Myocyte (in vitro differentiated cells): ENCODE data around the gene CPED1. TPM values are rescaled to one million over a fixed set of nuclear protein-coding genes. Genes with fewer than 3 reads are reported as not detected.

Experiments used
- DNase-seq: peaks from one replicate; pipeline ENCODE4 v3.0.0-alpha.2; 2012; ENCODE audit warnings: low read depth
- polyA plus RNA-seq: library from polyadenylated mRNA; unstranded; fragments of >200 nt; gene quantifications from one replicate; pipeline ENCODE4 v1.2.1, GENCODE V29; 2012; ENCODE audit warnings: missing spikeins
- total RNA-seq: library from RNA; depleted of rRNA; stranded (reverse); fragments of >200 nt; gene quantifications from 2 replicates; pipeline ENCODE4 v1.2.3, GENCODE V29; 2014

The CPED1 gene
- total RNA-seq: 19.3 and 26.5 TPM in 2 replicates
- polyA plus RNA-seq: 9.3 TPM

DNA sequence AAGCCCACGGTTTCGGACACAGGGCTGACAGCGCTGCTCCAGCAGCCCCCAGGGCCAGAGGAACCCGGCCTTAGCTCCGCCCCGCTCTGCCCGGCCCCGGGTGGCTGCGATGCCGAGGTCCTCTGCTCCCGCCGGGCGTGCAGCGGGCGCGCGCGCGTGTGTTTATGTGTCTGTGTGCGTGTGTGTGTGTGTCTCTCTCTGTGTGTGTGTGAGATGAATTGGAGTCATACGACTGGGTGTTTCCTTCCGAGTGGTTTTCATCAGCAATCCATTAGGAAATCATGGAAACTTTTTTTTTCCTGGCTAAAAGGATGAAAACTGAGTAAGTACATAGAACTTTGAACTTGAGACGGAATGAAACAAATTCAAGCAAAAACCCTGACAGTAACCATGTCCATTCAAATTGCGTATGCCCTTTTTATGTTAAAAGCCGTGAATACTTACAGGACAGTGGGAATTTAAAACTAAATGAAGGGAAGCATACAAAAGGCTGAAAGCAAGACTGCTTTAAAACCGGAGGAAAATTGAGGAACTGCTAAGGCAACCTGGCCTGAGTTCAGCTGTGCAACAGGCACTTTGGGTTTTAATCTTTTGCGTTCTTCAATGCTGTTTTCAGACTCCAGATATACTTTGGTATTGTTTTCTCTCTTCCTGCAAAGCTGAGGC, at the start of gene CPED1:
Gene CPED1 (plus strand): TSS at position 121 of the 666 bp plus-strand sequence. CDS start 911 bp downstream, outside the sequence.
- DNase-seq: peak; percentile 85

DNA sequence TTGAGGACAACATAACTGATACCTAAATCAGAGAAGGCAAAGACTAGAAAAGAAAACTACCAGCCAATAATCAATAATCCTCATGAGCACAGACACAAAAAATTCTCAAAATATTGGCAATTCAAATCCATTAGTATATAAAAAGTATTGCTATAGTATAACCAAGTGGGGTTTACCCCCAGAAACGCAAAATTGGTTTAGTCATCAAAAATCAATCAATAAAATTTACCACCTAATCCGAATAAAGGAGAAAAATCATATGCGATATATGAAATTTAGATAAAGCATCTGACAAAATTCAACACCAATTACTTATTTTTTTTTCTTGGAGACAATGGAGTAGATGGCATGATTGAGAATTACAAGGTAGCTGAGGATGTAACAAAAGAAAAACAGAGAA, 49.2 kb upstream of the CPED1 start:
- no peak for DNase-seq

DNA sequence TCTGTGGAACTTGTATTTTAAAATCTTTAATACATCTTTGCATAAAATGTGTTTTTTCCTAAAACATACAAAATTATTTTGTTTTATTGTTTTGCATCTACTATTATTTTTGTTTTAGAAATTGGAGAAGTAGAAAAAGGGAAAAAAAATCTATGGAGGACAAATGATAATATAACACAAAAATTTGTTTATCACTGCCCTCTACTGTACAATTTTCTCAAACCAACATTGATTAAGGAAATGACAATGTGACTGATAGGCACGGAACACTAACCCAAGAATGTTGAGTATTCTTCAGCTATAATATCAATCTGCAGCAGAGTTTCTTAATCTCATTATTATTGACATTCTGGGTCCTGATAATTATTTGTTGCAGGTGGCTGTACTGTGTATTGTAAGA, 47.4 kb upstream of the CPED1 start:
- peak; percentile 48 for DNase-seq

DNA sequence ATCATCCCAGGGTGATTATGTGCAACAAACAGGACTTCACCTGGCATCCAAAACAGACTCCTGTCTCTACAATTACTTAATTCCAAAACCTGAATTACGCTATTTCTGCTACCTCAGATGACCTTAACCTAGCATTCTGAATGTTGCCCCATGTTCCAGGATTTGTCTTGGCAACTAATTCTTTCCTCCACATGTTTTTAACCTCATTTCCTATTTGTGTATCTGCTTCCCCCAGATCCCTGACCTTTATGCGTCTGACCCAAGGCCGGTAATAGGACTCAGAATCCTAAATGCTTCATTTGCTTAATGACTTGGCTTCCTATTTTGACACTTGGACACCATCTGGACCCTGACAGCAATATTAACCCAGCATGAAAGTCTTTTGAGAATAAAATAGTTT, 46.7 kb upstream of the CPED1 start:
- DNase-seq: no peak

DNA sequence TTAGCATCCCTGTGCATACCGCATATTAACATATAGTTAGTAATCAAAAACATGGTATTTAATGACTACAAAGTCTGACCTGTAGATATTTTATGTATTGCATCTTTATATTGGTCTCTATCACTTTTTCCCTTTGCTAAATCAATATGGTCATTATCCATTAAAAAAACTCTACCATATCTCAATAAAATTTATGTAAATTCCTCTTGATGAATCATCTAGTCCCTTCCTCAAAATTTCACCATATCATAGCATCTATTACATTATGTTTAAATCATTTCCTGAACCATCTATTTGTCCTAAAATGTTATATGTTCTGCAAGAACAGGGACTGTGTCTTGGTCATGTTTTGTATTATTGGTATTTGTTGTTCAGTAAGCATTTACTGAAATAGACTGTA, 45.6 kb upstream of the CPED1 start:
- DNase-seq: no peak

DNA sequence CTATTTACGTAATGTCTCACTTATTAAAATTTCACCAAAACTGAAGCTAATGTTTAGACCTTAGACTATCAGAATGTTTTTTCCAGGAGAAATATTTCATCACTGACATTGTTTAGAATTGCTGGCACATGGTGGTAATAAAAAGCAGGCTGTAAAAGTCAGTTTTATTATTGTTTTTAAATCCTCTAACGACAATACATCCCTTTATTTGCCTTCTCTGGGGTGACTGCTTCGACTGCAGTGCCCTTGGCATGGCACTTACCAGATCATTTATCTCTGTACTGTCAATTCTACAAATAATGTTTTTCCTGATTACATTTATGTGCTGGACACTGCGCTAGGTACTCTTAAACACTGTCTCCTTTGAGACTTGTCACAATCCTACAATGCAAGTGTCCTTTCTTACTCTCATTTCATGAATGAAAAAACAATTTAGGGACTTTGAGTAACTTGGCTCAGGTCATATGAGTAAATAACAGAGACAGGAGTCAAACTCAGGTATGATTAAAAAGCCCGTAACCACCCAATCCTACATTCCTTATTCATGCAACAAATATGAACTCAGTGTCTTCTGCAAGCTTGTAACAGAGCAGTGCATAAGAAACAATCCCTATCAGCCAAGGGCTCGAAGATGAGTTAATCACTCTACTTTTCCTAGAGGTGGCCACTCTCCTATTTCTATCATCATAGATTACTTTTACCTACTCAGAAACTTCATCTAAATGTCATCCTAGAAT, 43.5 kb upstream of the CPED1 start:
- DNase-seq: no peak

DNA sequence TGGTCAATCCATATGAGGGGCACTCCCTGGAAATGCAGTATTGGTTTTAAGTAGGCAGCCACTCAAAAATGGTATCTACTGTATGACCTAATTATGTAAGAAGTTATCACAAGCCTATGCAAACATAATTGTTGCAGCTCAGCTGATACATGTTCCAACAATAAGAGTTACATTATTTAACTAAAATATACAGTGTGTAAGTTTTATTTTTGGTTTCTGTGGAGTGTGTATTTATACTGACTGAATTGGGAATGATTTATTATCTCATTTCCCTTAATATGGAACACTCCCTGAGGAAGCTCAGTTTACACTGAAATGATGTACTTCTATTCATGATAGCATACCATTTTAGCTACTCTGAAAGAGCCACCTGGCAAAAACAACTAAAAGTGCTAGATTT, 40.5 kb upstream of the CPED1 start:
- no peak for DNase-seq

DNA sequence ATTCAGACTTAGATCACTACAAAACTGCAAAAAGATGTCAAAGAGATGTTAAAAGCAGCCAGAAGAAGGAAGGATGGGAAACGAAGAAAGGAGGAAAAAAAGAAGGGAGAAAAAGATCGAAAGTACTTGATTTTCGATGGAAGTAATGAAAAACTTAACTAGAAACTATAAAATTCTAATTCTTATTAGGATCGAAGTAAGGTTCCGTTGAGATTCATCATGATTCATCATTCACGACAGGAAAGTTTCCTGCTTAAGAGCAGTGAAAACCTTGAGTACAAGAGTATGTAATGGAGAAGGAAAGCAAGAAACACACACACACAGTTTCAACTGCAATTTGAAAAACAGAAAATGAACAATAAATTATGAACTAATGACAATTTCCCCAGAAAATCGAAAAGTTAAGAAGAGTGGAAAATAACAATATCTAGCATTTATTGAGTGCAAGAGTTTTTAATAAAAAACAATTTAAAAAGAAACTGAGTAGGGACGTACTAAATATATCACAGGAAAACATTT, 39.1 kb upstream of the CPED1 start:
- DNase-seq: no peak

DNA sequence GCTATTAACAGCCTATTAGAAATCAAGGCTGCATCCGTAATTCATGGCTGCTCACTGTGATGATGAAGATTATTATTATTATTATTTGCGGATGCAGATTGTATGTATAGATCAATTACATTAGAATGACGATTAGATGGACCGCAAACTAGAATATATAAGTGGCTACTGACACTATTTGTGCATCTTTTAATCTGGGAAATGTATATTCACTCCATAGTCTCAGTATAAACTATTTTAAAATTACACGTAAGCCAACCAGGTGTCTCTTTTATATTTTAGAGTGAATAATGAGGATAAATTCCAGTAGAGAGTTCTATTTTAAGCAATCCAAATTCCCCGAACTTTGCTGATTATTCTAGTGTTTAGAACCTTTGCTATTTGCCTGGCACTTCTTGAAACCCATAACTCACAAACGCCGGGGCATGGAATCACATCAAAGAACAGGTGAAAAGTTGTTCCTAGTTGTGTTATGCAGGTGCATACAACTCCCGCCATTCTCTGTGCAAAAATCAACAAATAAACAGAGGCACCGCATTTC, 38.4 kb upstream of the CPED1 start:
- no peak for DNase-seq

DNA sequence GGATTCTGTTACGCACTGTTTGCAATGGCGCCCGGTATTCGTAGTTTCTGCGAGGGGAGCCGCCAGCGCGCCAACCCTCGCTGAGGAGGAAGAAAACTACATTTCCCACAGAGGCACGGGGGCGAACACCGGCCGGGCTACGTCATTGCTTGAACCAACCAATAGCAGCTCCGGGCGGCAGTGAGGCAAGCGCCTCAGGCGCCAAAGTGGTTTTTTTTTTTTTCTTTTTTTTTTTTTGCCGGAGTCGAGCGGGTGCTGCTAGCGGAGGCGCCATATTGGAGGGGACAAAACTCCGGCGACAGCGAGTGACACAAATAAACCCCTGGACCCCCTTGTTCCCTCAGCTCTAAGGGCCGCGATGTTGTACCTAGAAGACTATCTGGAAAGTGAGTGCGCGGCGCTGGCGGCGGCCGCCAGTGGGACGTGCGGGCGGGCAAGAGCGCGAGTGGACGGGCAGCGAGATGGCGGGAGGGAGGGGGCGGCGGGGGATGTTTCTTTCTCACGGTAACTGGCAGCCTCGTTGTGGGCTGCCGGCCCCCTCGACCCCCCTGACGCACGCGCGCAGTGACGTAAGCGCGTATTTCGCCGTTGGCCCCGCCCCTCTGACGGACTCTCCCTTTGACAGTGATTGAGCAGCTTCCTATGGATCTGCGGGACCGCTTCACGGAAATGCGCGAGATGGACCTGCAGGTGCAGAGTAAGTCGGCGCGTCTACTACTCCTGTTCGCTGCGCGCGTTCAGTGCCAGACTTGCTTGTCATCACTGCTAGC, 37.8 kb upstream of the CPED1 start, which contains the start of gene ING3:
Gene ING3 (plus strand): TSS at position 239 of the 770 bp plus-strand sequence. CDS start 120 bp downstream, at position 359.
- peak; percentile 99 for DNase-seq

DNA sequence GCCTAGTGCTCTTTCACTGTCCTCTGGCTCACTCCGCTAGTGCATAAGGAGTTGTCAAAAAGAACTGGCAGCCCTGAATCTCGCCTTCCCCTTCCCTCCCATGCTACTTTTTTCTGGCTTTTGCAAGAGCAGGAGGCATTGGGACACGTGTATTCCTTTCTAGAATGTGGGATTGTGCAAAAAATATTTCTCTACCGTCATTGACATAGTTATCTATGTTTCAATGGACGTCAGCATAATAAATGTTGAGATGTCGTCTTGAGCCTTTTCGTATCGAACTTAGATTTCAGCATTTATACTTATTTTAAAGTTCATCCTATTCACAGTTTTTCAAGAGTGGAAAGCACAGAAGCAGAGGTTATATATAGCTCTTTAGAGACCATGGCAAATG, 37.2 kb upstream of the CPED1 start:
- DNase-seq: no peak

DNA sequence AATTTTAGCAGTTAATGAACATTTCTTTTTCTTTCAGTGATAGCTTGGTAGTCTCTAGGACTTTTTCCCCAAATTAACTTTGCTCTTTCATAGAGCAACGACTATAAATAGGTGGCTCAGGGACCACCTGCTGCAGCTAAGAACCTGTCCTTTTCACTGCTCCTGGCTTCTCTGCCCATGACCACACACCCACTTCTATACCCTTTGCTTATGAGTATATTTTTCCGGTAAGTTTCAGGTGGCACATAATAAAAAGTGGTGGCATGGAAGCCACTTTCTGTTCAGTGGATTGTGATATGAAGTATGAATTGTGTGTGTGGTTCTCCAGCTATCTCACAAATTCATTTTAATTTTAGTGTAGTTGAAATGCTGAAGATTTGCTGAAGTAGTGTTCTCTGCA, 36.7 kb upstream of the CPED1 start:
- no peak for DNase-seq

DNA sequence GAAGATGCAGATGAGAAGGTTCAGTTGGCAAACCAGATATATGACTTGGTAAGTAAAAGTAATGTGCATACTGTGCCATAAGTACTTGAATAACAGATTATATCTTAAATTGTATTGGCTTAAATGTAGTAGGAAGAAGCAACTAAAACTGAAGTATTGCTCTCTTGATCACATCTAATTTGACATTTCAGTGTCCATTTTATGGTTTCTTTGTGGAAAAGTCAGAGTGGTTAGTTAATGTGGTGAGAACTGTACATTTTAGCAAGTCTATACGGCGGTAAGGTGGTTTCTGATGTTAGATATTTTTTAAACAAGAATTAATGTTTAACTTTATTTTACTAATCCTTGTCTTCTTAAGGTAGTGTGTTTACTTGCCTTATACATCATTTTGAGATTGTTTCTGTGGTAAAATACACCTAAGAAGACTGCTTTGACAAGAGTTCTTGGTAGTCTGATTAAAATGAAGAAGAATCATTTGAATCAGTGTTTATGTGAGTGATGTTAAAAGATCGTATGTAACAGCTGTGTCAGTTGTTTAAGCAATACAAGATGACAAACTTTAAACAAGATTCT, 32.8 kb upstream of the CPED1 start:
- DNase-seq: no peak

DNA sequence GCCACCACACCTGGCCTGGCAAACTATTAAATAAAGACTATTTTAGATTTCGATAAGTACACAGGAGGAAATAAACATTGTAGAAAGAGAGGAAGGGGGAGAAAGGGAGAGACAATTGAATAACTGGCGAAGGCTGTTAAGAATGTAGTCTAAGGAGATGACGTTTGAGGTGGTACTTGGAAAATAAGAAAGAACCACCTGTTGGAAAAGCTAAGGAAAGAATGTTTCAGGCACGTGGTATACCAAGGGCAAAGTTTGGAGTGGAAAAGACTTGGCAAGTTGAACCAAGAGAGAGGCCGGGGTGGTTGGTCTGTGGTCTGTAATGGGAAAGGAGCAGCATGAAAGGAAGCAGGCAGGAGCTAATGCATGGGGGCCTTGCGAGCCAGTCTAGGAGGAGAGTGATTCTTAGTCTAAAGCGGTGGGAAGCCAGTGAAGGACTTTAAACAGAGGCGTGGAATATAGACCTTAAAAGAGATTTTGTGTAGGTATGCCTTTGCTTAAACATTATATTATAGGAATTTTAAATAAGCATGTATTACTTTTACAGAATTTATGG, 28.5 kb upstream of the CPED1 start:
- peak; percentile 4 for DNase-seq

DNA sequence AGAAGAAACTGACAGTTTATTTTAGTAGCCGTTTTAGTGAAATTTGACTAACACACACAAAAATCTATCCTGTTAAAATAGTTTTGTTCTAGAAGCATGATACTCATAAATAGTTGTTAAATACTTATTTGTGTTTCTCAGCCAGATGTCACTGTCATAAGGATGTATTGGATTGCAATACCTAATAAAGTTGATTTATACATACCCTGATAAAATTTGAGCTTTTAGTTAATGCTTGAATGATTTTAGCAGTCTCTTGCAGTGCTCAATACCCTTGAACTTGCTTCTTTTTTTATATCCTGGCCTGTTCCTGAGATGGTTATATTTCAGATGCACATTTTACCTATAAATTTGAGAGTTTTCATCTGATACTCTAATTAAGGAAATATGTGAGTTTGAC, 27.8 kb upstream of the CPED1 start:
- DNase-seq: no peak

DNA sequence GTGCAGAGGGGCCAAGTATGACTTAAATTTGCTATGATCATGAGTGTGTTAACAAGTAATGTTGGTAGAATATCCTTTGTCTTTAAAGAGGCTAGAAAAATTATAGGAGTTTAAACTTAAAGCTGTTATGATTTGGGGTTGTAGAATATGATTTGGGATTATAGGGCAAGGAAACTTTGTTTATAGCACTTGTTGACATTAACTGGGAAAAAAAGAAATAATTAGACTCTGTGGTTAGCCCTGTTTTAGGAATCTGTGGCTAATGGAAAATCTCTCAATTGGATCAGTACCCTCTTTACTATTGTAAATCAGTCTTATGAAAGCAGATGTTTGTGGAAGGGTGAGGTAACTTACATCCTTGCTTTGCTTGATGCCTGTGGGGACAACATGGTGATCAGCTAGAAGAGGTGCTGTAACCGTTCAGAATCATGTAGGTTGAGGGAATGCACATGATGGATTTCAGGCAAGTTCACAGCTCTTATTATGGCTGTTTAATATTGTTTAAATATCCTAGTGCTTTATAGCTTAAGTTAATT, 26.8 kb upstream of the CPED1 start:
- DNase-seq: peak; percentile 3

DNA sequence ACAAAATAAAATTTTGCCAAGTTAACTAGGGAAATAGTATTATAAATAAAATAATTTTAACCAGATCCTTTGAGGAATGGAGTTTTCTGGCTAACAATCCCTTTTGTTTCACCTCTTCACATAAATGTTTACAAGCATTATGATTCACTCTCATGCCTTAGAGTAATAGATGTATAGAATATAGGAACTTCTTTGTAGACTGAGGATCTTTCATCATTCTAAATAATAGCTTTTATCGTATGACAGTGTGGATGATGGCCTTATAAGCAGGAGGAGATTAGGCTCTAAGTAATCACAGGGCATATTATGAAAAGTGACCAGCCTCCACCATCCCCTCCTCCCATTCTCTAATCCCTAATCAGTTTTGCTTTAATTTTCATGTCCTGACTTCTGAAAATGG, 24.4 kb upstream of the CPED1 start:
- no peak for DNase-seq

DNA sequence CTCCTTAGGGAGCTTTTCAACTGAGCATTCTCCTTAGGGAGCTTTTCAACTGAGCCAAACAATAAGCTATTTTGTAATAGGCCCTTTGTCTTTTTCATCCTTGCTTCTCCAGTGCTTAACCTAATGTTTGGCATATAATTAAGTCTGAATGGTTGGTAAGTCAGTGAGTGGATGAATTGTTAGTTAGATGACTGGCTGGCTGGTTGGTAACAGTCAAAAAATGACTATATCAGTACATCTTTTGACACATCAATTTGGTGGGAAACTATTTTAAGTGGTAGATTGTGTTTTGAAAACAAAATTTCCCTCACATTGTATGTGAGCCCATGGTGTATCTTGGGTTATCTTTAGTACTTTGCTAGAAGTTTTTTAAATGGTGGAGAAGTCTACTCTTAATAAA, 21.6 kb upstream of the CPED1 start:
- no peak for DNase-seq

DNA sequence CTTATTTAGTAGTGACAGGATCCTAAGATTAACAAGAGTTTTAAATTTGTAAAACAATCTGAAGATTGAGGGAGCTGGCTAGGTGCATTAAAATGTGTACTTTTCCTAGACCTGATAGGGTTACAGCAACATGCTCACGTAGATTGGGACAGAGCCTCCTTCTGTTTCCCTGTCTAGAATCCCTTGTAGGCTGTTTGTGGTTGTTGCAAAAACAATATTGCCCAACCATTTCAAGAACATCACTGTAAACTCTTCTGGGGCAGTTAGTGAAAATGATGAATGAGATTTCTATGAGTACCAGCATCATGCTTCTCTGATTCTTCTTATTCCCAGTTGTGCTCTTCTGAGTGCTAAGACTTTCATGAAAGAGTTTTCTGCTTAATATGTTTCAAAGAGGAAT, 14.7 kb upstream of the CPED1 start:
- DNase-seq: no peak

DNA sequence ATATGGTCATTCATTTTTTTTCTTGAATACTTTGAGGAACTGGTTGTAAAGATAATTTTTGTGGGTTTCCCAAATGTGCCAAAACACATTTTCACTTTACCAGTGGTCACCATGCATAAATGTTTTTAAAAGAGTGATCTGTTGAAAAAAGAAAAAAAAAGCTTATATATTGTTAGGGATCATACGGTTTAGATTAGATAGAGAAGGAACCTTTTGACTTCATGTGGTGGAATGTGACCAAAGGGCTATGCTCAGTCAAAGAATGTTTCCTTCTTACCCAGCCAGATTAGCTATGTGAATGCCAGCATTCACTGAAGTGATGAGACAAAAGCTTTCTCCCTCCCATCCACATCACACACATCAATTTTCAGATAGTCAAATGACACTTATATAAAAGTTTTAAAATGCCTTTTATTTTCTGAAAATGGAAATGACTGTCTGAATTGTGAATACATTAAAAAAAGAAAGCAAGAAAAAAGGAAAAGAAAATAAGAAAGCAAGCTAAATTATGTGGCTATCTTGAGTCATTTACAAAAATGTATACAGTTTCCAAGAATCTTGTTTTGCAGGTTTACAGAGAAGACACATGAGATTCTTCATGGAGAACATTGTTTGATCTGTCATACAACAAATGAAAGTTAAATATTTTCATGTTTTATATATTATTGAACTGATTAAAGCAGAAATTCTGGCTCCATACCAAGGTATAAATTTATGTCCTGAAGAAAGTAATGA, 8.6 kb upstream of the CPED1 start:
- DNase-seq: no peak
